ENCODE measurements around the gene RGMA.

Gene RGMA

GRCh38 chr15:93001881-93002280, 87.1 kb downstream of the RGMA start:
- no peak for DNase-seq

- DNase-seq: no peak
Observed at GRCh38 chr15:93001156-93001555, 87.9 kb downstream of the RGMA start.

GRCh38 chr15:92997821-92998220, 91.2 kb downstream of the RGMA start:
- no peak for DNase-seq

- DNase-seq: no peak
Observed at GRCh38 chr15:92992720-92993119, 96.3 kb downstream of the RGMA start.

- DNase-seq: no peak
Observed at GRCh38 chr15:92990031-92990430, 99.0 kb downstream of the RGMA start.

GRCh38 chr15:92989470-92989869, 99.5 kb downstream of the RGMA start:
- DNase-seq: no peak

All from activated CD4-positive, alpha-beta T cell treated with anti-CD3 and anti-CD28 coated beads, Interleukin-2, Interleukin-6, amounts not matched to agents 100 ng/mL and 50 ng/mL, durations not matched to agents 16 hours and 8 hours (primary cell).